ENCODE results near the gene RHNO1. TPM values are rescaled to one million over a fixed set of nuclear protein-coding genes. Genes with fewer than 3 reads are reported as not detected.

RHNO1 gene
- total and polyA plus RNA-seq, 2 of the 13 experiments (the other 11 are each of a cell fraction or from before 2014, with no cell fraction given): 27.2 to 49.6 TPM

DNA sequence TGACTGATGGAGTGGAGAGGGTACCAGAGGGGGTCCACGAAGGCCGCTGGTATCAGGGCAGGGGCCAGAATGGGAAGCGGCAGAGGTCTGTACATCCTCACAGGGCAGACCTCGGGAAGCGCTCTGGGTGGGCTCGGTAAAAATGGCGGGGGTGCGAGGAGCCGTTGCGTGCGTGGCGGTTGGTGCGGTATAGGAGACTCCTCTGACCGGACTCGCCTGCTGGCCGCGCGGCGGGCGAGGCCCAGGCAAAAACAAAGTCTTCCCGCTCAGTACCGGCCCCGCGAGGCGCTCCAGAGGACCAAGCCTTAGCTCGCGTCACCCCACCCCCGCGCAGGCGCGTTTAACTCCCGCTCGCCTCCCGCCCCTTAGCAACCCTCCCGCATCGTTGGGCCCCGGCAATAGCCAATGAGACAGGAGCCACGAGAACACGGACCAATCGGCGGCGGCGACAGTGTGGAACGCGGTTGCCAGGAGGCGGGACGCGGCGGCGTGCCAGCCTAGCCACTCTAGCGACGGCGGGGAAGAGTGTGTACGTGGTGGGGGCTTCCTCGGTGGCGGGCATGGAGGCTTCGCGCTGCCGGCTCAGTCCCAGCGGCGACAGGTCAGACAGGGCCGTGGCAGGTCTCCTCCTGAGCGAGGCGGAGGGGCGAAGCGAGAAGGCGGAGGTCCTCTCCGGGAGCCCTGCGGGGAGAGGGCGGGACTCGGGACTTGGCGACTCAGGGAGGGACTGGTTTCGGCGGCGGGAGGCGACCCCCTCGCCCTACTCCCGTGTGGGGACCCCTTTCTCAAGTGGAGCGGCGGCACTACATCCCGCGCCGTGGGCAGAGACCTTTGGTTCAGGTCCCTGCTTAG lies 13.6 kb downstream of the RHNO1 start, which contains the start of gene TULP3 (continued):
- TF ChIP-seq PHF8 (CRISPR knock-in tag; IDR thresholded peaks at IDR 0.05) (peak; percentile 82), SAFB2 (CRISPR knock-in tag; IDR thresholded peaks at IDR 0.05; ENCODE audit: borderline replicate concordance, low read depth) (peak; percentile 91), ZNF546 (CRISPR knock-in tag; conservative IDR thresholded peaks at IDR 0.05) (peak; percentile 84), ATAD3A (CRISPR knock-in tag; IDR thresholded peaks at IDR 0.05) (no peak), TOPORS (CRISPR knock-in tag; IDR thresholded peaks at IDR 0.05) (peak; percentile 66; the same call in 1 of the 2 replicates), ARNTL (CRISPR knock-in tag; IDR thresholded peaks at IDR 0.05) (no peak)
- TF ChIP-seq, protein P1, sequence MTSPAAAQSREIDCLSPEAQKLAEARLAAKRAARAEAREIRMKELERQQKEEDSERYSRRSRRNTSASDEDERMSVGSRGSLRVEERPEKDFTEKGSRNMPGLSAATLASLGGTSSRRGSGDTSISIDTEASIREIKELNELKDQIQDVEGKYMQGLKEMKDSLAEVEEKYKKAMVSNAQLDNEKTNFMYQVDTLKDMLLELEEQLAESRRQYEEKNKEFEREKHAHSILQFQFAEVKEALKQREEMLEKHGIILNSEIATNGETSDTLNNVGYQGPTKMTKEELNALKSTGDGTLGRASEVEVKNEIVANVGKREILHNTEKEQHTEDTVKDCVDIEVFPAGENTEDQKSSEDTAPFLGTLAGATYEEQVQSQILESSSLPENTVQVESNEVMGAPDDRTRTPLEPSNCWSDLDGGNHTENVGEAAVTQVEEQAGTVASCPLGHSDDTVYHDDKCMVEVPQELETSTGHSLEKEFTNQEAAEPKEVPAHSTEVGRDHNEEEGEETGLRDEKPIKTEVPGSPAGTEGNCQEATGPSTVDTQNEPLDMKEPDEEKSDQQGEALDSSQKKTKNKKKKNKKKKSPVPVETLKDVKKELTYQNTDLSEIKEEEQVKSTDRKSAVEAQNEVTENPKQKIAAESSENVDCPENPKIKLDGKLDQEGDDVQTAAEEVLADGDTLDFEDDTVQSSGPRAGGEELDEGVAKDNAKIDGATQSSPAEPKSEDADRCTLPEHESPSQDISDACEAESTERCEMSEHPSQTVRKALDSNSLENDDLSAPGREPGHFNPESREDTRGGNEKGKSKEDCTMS (CRISPR knock-in tag; conservative IDR thresholded peaks at IDR 0.05): no peak
- TF ChIP-seq, protein P2, sequence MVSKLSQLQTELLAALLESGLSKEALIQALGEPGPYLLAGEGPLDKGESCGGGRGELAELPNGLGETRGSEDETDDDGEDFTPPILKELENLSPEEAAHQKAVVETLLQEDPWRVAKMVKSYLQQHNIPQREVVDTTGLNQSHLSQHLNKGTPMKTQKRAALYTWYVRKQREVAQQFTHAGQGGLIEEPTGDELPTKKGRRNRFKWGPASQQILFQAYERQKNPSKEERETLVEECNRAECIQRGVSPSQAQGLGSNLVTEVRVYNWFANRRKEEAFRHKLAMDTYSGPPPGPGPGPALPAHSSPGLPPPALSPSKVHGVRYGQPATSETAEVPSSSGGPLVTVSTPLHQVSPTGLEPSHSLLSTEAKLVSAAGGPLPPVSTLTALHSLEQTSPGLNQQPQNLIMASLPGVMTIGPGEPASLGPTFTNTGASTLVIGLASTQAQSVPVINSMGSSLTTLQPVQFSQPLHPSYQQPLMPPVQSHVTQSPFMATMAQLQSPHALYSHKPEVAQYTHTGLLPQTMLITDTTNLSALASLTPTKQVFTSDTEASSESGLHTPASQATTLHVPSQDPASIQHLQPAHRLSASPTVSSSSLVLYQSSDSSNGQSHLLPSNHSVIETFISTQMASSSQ (IDR thresholded peaks at IDR 0.05; ENCODE audit: low read depth): no peak
- TF ChIP-seq, protein P2 (CRISPR knock-in tag; IDR thresholded peaks at IDR 0.05; ENCODE audit: borderline replicate concordance): peak; percentile 56; the same call in 1 of the 2 replicates
- TF ChIP-seq, protein P3, sequence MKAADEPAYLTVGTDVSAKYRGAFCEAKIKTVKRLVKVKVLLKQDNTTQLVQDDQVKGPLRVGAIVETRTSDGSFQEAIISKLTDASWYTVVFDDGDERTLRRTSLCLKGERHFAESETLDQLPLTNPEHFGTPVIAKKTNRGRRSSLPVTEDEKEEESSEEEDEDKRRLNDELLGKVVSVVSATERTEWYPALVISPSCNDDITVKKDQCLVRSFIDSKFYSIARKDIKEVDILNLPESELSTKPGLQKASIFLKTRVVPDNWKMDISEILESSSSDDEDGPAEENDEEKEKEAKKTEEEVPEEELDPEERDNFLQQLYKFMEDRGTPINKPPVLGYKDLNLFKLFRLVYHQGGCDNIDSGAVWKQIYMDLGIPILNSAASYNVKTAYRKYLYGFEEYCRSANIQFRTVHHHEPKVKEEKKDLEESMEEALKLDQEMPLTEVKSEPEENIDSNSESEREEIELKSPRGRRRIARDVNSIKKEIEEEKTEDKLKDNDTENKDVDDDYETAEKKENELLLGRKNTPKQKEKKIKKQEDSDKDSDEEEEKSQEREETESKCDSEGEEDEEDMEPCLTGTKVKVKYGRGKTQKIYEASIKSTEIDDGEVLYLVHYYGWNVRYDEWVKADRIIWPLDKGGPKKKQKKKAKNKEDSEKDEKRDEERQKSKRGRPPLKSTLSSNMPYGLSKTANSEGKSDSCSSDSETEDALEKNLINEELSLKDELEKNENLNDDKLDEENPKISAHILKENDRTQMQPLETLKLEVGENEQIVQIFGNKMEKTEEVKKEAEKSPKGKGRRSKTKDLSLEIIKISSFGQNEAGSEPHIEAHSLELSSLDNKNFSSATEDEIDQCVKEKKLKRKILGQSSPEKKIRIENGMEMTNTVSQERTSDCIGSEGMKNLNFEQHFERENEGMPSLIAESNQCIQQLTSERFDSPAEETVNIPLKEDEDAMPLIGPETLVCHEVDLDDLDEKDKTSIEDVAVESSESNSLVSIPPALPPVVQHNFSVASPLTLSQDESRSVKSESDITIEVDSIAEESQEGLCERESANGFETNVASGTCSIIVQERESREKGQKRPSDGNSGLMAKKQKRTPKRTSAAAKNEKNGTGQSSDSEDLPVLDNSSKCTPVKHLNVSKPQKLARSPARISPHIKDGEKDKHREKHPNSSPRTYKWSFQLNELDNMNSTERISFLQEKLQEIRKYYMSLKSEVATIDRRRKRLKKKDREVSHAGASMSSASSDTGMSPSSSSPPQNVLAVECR (CRISPR knock-in tag; IDR thresholded peaks at IDR 0.05; ENCODE audit: borderline replicate concordance): peak; percentile 99
- TF ChIP-seq, protein P4, sequence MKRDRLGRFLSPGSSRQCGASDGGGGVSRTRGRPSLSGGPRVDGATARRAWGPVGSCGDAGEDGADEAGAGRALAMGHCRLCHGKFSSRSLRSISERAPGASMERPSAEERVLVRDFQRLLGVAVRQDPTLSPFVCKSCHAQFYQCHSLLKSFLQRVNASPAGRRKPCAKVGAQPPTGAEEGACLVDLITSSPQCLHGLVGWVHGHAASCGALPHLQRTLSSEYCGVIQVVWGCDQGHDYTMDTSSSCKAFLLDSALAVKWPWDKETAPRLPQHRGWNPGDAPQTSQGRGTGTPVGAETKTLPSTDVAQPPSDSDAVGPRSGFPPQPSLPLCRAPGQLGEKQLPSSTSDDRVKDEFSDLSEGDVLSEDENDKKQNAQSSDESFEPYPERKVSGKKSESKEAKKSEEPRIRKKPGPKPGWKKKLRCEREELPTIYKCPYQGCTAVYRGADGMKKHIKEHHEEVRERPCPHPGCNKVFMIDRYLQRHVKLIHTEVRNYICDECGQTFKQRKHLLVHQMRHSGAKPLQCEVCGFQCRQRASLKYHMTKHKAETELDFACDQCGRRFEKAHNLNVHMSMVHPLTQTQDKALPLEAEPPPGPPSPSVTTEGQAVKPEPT (CRISPR knock-in tag; IDR thresholded peaks at IDR 0.05; ENCODE audit: low read depth): peak; percentile 80; the same call in 1 of the 2 replicates
- TF ChIP-seq, protein P5, sequence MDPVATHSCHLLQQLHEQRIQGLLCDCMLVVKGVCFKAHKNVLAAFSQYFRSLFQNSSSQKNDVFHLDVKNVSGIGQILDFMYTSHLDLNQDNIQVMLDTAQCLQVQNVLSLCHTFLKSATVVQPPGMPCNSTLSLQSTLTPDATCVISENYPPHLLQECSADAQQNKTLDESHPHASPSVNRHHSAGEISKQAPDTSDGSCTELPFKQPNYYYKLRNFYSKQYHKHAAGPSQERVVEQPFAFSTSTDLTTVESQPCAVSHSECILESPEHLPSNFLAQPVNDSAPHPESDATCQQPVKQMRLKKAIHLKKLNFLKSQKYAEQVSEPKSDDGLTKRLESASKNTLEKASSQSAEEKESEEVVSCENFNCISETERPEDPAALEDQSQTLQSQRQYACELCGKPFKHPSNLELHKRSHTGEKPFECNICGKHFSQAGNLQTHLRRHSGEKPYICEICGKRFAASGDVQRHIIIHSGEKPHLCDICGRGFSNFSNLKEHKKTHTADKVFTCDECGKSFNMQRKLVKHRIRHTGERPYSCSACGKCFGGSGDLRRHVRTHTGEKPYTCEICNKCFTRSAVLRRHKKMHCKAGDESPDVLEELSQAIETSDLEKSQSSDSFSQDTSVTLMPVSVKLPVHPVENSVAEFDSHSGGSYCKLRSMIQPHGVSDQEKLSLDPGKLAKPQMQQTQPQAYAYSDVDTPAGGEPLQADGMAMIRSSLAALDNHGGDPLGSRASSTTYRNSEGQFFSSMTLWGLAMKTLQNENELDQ (CRISPR knock-in tag; IDR thresholded peaks at IDR 0.05; ENCODE audit: borderline replicate concordance): no peak
